GM19240 (cell line): ENCODE measurements around the gene ZBTB34.

Experiments
- DNase-seq: peaks from one replicate; pipeline ENCODE4 v3.0.0; 2011; ENCODE audit warnings: low spot score; ENCODE audit not compliant: insufficient read length

The ZBTB34 gene

GRCh38 chr9:126842977-126843799, 17.3 kb upstream of the ZBTB34 start:
- DNase-seq, result no peak

DNA sequence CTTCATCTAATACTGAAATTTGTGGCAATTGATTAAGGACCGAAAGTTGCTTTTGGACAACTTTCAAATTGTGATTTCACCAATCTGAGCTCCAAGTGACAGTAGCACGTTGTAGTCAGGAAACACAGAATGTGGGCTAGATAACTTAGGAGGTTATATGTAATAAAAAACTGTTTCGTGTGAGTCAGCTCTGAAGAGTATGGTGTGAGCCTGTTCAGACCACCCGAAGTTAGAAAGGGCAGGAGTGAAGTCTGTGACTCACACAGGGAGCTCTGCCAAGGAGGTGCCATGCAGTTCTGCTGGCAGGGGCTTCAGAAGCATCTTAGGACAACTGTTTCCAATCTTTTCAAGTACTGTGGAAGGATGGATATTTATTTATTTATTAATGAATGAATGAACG, 16.4 kb upstream of the ZBTB34 start:
- DNase-seq, result no peak

DNA sequence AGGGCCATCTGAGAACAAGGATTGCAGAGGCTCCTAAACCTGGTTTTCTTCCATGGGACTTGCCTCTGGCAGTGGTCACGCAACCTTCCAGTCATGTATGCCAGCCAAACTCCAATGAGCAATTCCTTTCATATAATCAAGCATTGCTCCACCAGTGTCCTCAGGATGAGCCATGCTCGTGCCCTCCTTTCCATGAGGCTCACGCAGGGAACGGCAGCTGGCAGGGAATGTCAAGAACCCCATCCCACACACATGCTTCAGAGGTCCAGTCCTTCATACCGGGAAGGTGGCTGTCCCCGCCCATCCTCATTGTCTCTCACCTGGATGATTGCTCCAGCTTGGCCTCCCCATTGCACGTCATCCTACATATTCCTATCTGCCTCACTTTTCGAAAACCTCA, 13.4 kb upstream of the ZBTB34 start:
- no peak for DNase-seq

GRCh38 chr9:126849591-126850225, 10.7 kb upstream of the ZBTB34 start:
- DNase-seq, result no peak

- no peak for DNase-seq
Measured at GRCh38 chr9:126851286-126851880, 9.1 kb upstream of the ZBTB34 start.

GRCh38 chr9:126852086-126852688, 8.3 kb upstream of the ZBTB34 start:
- DNase-seq, result no peak

GRCh38 chr9:126853667-126854066, 6.8 kb upstream of the ZBTB34 start:
- no peak for DNase-seq

- no peak for DNase-seq
Measured at GRCh38 chr9:126854734-126855133, 5.7 kb upstream of the ZBTB34 start.

DNA sequence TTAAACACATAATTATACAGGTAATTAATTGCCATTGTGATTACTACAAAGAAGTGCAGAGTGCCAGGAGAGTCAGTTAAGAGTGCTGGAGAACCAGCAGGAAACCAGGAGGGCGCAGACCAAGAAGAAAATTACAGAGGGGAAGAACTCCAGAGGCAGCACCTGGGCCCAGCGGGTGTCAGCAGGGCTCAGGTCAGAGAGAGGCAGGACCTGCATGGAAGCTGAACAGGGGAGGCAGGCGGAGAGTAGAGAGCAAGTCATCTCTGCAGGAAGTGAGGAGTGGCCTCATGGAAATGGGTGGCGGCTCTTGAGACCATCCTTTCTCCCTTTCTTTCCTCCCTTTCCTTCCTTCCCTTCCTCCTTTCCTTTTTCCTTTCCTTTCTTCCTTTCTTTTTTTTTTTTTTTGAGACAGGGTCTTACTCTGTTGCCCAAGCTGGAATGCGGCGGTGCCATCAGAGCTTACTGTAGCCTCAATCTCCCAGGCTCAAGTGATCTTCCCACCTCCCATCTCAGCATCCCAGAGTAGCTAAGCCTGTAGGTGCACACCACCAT, 4.0 kb upstream of the ZBTB34 start:
- no peak for DNase-seq

- DNase-seq, result no peak
Measured at GRCh38 chr9:126857261-126857960, 3.0 kb upstream of the ZBTB34 start.

GRCh38 chr9:126859111-126859510, 1.3 kb upstream of the ZBTB34 start:
- no peak for DNase-seq

- DNase-seq, result no peak
Measured at GRCh38 chr9:126860757-126861466, 473 bp downstream of the ZBTB34 start.

- no peak for DNase-seq
Measured at GRCh38 chr9:126861707-126862103, 1.3 kb downstream of the ZBTB34 start.

DNA sequence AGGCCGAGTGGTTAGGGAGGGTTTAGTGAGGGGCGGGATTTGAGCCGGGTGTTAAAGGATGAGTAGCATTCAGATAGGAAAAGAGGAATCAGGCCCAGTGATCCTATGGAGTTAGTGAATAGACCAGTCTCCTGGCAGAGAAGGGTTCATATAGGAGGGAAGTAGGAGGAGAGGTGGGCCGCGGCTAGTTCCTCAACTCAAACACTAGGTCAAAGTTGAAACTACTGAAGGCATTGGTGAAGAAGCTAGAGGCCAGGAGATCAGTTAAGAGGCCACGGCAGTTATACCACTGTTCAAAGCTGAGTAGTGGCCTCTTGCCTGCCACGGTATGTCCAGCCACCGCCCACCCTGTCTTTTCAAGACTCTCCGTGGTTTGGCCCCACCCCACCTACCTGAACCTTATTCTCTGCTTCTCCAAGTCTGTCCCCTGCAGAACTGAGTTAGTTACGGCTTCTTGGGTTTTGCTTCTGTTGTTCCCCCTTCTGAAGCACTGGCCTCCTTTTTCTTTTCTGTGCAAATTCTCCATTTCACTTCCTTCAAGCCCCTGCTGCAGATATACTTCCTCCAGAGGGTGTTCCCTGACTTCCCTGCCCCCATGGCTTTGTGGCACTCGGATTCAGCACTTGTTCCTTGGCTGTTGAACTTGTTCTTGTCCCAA, 1.8 kb downstream of the ZBTB34 start:
- no peak for DNase-seq

DNA sequence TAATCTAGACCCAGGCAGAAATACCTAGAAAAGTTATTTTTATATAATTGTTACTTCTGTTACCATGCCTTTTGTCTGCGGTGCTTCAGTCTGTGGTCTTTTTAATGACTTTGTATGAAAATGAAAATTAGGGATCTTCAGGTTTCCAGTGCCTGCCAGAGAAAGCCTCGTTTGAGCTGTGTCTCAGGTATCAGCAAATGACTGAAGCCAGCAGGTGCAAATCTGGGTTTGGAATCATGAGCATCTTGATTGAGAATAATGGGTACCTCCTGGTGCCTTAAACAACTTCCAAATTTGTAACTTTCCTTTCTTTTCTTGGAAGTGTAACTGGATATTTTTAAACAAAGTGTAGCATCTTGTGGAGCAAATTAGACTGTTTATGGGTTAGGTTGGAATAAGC, 4.3 kb downstream of the ZBTB34 start:
- no peak for DNase-seq

- no peak for DNase-seq
Measured at GRCh38 chr9:126869368-126869767, 8.9 kb downstream of the ZBTB34 start.

DNA sequence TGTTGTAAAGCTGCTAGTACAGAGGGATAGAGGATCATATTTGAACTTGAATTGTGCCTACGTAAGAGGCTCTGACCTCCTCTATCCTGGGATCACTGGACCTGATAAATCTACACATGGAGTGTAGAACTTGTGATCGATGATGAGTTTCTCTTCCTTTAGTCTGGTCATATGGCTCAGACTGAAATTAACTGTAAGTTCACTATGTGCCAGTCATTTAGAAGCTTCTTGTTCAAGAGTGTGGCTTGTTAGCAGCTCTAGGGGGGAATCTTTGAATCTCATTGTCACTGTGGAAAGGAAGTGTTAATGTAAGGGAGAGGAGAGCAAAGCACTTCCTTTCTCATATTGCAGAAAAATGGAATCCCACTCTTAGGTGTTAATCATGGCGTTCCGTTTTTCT, 12.1 kb downstream of the ZBTB34 start:
- no peak for DNase-seq

DNA sequence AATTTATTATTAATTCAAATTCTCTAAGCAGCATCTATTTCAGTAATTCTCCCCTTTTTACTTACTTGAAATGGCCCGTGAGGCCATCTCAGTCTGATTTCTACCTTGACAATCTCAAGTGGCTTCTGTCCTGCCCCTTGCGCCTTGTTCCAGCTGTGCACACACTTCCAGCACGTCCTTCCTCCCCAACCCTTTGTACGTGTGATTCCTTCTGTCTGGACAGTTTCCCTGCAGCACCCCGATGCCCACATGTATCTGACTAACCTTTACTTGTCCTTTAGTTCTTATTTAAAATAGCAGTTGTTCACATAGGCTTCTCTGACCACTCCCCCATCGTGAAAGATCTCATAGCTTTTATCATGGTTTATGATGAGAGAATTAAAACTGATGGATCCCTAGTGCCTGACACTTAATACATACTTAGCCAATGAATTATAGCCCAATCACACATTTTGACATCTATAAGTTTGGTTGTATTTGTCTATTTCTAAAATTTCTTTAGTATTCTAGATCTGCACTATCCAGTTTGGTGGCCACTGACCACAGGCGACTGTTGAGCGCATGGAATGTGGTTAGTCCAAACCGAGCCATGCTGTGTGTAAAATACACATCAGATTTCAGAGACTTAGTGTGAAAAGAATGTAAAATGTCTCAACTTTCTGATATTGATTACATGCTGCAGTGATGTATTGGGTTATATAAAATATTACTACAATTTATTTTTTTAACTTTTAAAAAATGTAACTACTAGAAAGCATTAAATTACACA, 14.3 kb downstream of the ZBTB34 start:
- no peak for DNase-seq

GRCh38 chr9:126875756-126876510, 15.5 kb downstream of the ZBTB34 start:
- DNase-seq, result no peak
